ENCODE results near the gene LDB2.

- TF ChIP-seq YY1 (IDR thresholded peaks at IDR 0.05; ENCODE audit: insufficient read depth, insufficient read length) (no peak), ZNF274 (IDR thresholded peaks at IDR 0.05; ENCODE audit: low read depth, low read length) (no peak), SUZ12 (IDR thresholded peaks at IDR 0.05; ENCODE audit: extremely low read depth, insufficient read depth, insufficient read length) (no peak)
Observed at GRCh38 chr4:16660656-16661055, 237.8 kb downstream of the LDB2 start.

Measured in NT2/D1 (cell line).